WTC11 (cell line): Measurements from ENCODE around the gene EIF1B. TPM values are rescaled to one million over a fixed set of nuclear protein-coding genes. Genes with fewer than 3 reads are reported as not detected.

Experiments
- ATAC-seq: fragments of 200-7000 bp; cut with Tn5 transposase; 2 replicates; pipeline ENCODE4 v1.10.0; 2021; ENCODE audit warnings: mild to moderate bottlenecking, moderate library complexity
- CTCF ChIA-PET: fragments of 300-600 bp; sonication (Branson Sonifier 250); formaldehyde crosslinking; loops from one replicate; lab custom pipeline; 2021; ENCODE audit warnings: antibody characterized with exemption; lab: Charles Lee
- POLR2A ChIA-PET: fragments of 350-600 bp; sonication (Branson Sonifier 250); formaldehyde crosslinking; loops from one replicate; lab custom pipeline; 2021; ENCODE audit warnings: antibody characterized with exemption; lab: Charles Lee
- DNase-seq: peaks from one replicate; pipeline ENCODE4 v3.0.0; 2021; ENCODE audit warnings: low spot score
- H3K27ac Mint-ChIP-seq: 2 replicates; pipeline ENCODE4 v1.8.0; 2021; ENCODE audit warnings: mixed read lengths
- H3K27me3 Mint-ChIP-seq: 2 replicates; pipeline ENCODE4 v1.8.0; 2021; ENCODE audit warnings: low read depth, mild to moderate bottlenecking, moderate library complexity, mixed read lengths
- H3K36me3 Mint-ChIP-seq: 2 replicates; pipeline ENCODE4 v1.8.0; 2021; ENCODE audit warnings: mixed read lengths
- H3K4me1 Mint-ChIP-seq: 2 replicates; pipeline ENCODE4 v1.8.0; 2022; ENCODE audit warnings: mixed read lengths
- H3K4me3 Mint-ChIP-seq: 2 replicates; pipeline ENCODE4 v1.8.0; 2021; ENCODE audit warnings: mild to moderate bottlenecking, moderate library complexity, mixed read lengths
- H3K9me3 Mint-ChIP-seq: 2 replicates; pipeline ENCODE4 v1.8.0; 2021; ENCODE audit warnings: mixed read lengths
- CREB1 ChIP-seq: sonication (generic); formaldehyde crosslinking; IDR thresholded peaks from 2 replicates; pipeline ENCODE4 v1.8.0; 2023; ENCODE audit warnings: mild to moderate bottlenecking, missing genetic modification reagents
- EMX1 ChIP-seq: fragments of 250-450 bp; sonication (Bioruptor Pico); IDR thresholded peaks from 2 replicates; pipeline ENCODE4 v1.8.0; 2021; ENCODE audit warnings: mild to moderate bottlenecking
- ESRRA ChIP-seq: sonication (generic); formaldehyde crosslinking; IDR thresholded peaks from 2 replicates; pipeline ENCODE4 v1.8.1; 2022; ENCODE audit warnings: mild to moderate bottlenecking, missing genetic modification reagents, borderline replicate concordance
- FOXK1 ChIP-seq: sonication (generic); formaldehyde crosslinking; IDR thresholded peaks from 2 replicates; pipeline ENCODE4 v1.8.0; 2022; ENCODE audit warnings: mild to moderate bottlenecking, moderate library complexity, missing genetic modification reagents
- FOXP1 ChIP-seq: sonication (generic); formaldehyde crosslinking; IDR thresholded peaks from 2 replicates; pipeline ENCODE4 v1.8.0; 2022; ENCODE audit warnings: missing genetic modification reagents, mild to moderate bottlenecking, moderate library complexity, borderline replicate concordance
- GABPB1 ChIP-seq: sonication (generic); formaldehyde crosslinking; IDR thresholded peaks from 2 replicates; pipeline ENCODE4 v1.8.1; 2023; ENCODE audit warnings: mild to moderate bottlenecking, missing genetic modification reagents
- MXD4 ChIP-seq: fragments of 250-450 bp; sonication (Bioruptor Pico); IDR thresholded peaks from 2 replicates; pipeline ENCODE4 v1.8.0; 2021; ENCODE audit warnings: mild to moderate bottlenecking, moderate library complexity, borderline replicate concordance
- NR3C1 ChIP-seq: sonication (generic); formaldehyde crosslinking; conservative IDR thresholded peaks from 2 replicates; pipeline ENCODE4 v1.8.1; 2023; ENCODE audit warnings: low read depth, mild to moderate bottlenecking, missing genetic modification reagents
- PRRX2 ChIP-seq: fragments of 250-450 bp; sonication (Bioruptor Pico); IDR thresholded peaks from 2 replicates; pipeline ENCODE4 v1.8.0; 2021; ENCODE audit warnings: mild to moderate bottlenecking
- SMAD3 ChIP-seq: sonication (generic); formaldehyde crosslinking; IDR thresholded peaks from 2 replicates; pipeline ENCODE4 v1.8.0; 2022; ENCODE audit warnings: missing genetic modification reagents, mild to moderate bottlenecking, borderline replicate concordance
- ZNF416 ChIP-seq: fragments of 250-450 bp; sonication (Bioruptor Pico); IDR thresholded peaks from 2 replicates; pipeline ENCODE4 v1.9.0; 2021; ENCODE audit warnings: mild to moderate bottlenecking, inconsistent platforms
- total RNA-seq: library from RNA; stranded (reverse); gene quantifications from 3 replicates; pipeline ENCODE4 v1.2.3, GENCODE V29; 2021
- TF ChIP-seq, protein P1 (sequence below): fragments of 250-450 bp; sonication (Bioruptor Pico); IDR thresholded peaks from 2 replicates; pipeline ENCODE4 v1.9.0; 2021; ENCODE audit warnings: mild to moderate bottlenecking
- TF ChIP-seq, protein P2 (sequence below): fragments of 250-450 bp; sonication (Bioruptor Pico); IDR thresholded peaks from 2 replicates; pipeline ENCODE4 v1.9.0; 2021; ENCODE audit warnings: mild to moderate bottlenecking, borderline replicate concordance
- TF ChIP-seq, protein P3 (sequence below): sonication (generic); formaldehyde crosslinking; IDR thresholded peaks from 2 replicates; pipeline ENCODE4 v1.8.1; 2022; ENCODE audit warnings: low read depth, missing genetic modification reagents, borderline replicate concordance
- TF ChIP-seq, protein P4 (sequence below): sonication (generic); formaldehyde crosslinking; IDR thresholded peaks from 2 replicates; pipeline ENCODE4 v1.8.1; 2023; ENCODE audit warnings: mild to moderate bottlenecking, missing genetic modification reagents, moderate library complexity
- TF ChIP-seq, protein P5 (sequence below): sonication (generic); formaldehyde crosslinking; IDR thresholded peaks from 2 replicates; pipeline ENCODE4 v1.8.0; 2023; ENCODE audit warnings: mild to moderate bottlenecking, missing genetic modification reagents
- TF ChIP-seq, protein P6 (sequence below): fragments of 250-450 bp; sonication (Bioruptor Pico); conservative IDR thresholded peaks from 2 replicates; pipeline ENCODE4 v1.9.0; 2021; ENCODE audit warnings: mild to moderate bottlenecking

Gene EIF1B
- total RNA-seq, 1 experiment from 2014 or later = 82.0 TPM

DNA sequence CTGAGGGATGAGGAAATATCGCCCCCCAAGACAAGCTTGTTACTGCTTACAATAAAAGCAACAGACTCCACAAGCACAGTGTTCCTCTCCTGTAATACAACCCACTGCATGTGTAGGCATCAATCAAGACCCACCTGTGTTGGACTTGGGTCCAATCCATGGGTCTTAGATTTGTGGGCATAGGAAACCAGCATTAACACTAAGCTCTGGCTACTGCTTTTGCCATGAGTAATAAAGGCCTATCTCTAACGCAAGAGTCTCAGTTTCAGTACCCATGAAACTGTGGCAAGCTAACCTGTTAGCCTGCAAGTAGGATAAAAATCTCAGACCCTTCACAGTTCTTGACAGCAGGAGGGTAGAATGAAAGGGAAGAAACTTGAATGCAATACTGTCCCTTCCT lies 5.2 kb upstream of the EIF1B start (continued):
- TF ChIP-seq, protein P1, sequence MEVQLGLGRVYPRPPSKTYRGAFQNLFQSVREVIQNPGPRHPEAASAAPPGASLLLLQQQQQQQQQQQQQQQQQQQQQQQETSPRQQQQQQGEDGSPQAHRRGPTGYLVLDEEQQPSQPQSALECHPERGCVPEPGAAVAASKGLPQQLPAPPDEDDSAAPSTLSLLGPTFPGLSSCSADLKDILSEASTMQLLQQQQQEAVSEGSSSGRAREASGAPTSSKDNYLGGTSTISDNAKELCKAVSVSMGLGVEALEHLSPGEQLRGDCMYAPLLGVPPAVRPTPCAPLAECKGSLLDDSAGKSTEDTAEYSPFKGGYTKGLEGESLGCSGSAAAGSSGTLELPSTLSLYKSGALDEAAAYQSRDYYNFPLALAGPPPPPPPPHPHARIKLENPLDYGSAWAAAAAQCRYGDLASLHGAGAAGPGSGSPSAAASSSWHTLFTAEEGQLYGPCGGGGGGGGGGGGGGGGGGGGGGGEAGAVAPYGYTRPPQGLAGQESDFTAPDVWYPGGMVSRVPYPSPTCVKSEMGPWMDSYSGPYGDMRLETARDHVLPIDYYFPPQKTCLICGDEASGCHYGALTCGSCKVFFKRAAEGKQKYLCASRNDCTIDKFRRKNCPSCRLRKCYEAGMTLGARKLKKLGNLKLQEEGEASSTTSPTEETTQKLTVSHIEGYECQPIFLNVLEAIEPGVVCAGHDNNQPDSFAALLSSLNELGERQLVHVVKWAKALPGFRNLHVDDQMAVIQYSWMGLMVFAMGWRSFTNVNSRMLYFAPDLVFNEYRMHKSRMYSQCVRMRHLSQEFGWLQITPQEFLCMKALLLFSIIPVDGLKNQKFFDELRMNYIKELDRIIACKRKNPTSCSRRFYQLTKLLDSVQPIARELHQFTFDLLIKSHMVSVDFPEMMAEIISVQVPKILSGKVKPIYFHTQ (CRISPR knock-in tag) = no peak
- TF ChIP-seq, protein P2, sequence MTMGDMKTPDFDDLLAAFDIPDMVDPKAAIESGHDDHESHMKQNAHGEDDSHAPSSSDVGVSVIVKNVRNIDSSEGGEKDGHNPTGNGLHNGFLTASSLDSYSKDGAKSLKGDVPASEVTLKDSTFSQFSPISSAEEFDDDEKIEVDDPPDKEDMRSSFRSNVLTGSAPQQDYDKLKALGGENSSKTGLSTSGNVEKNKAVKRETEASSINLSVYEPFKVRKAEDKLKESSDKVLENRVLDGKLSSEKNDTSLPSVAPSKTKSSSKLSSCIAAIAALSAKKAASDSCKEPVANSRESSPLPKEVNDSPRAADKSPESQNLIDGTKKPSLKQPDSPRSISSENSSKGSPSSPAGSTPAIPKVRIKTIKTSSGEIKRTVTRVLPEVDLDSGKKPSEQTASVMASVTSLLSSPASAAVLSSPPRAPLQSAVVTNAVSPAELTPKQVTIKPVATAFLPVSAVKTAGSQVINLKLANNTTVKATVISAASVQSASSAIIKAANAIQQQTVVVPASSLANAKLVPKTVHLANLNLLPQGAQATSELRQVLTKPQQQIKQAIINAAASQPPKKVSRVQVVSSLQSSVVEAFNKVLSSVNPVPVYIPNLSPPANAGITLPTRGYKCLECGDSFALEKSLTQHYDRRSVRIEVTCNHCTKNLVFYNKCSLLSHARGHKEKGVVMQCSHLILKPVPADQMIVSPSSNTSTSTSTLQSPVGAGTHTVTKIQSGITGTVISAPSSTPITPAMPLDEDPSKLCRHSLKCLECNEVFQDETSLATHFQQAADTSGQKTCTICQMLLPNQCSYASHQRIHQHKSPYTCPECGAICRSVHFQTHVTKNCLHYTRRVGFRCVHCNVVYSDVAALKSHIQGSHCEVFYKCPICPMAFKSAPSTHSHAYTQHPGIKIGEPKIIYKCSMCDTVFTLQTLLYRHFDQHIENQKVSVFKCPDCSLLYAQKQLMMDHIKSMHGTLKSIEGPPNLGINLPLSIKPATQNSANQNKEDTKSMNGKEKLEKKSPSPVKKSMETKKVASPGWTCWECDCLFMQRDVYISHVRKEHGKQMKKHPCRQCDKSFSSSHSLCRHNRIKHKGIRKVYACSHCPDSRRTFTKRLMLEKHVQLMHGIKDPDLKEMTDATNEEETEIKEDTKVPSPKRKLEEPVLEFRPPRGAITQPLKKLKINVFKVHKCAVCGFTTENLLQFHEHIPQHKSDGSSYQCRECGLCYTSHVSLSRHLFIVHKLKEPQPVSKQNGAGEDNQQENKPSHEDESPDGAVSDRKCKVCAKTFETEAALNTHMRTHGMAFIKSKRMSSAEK = no peak
- TF ChIP-seq, protein P3, sequence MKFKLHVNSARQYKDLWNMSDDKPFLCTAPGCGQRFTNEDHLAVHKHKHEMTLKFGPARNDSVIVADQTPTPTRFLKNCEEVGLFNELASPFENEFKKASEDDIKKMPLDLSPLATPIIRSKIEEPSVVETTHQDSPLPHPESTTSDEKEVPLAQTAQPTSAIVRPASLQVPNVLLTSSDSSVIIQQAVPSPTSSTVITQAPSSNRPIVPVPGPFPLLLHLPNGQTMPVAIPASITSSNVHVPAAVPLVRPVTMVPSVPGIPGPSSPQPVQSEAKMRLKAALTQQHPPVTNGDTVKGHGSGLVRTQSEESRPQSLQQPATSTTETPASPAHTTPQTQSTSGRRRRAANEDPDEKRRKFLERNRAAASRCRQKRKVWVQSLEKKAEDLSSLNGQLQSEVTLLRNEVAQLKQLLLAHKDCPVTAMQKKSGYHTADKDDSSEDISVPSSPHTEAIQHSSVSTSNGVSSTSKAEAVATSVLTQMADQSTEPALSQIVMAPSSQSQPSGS = no peak
- TF ChIP-seq EMX1 = no peak
- TF ChIP-seq, all 79 proteins: peak for 0

DNA sequence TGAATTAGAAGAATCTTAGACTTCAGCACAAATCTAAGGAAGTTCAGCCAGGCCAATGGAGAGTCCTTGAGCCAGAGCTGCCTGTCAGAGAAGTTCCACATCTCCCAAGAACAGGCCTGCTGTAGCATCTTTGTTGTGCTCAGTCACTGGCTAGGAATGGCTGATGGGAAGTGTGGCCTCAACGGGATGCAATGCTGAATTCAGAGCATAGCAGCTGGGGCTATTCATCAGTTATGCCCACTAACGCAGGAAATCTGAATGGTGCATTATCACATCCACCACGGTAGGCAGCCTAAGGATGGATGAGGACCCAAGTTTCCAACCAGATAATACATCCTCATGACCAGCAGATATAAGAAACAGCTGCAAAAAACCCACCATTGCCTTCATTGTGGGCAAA lies 3.2 kb upstream of the EIF1B start:
- peaks cover 10% of the 10 kb centered on the region for H3K36me3 Mint-ChIP-seq

More for the DNA sequence above, 3.2 kb upstream of the EIF1B start:
- TF ChIP-seq GABPB1 (no peak), CREB1 (CRISPR knock-in tag) (no peak), SMAD3 (CRISPR knock-in tag) (no peak), ZNF416 (CRISPR knock-in tag) (no peak), NR3C1 (CRISPR knock-in tag) (no peak), FOXP1 (no peak), PRRX2 (CRISPR knock-in tag) (no peak), ESRRA (CRISPR knock-in tag) (no peak), MXD4 (CRISPR knock-in tag) (no peak), FOXK1 (no peak)
- TF ChIP-seq, protein P4, sequence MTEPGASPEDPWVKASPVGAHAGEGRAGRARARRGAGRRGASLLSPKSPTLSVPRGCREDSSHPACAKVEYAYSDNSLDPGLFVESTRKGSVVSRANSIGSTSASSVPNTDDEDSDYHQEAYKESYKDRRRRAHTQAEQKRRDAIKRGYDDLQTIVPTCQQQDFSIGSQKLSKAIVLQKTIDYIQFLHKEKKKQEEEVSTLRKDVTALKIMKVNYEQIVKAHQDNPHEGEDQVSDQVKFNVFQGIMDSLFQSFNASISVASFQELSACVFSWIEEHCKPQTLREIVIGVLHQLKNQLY = no peak
- TF ChIP-seq, protein P5, sequence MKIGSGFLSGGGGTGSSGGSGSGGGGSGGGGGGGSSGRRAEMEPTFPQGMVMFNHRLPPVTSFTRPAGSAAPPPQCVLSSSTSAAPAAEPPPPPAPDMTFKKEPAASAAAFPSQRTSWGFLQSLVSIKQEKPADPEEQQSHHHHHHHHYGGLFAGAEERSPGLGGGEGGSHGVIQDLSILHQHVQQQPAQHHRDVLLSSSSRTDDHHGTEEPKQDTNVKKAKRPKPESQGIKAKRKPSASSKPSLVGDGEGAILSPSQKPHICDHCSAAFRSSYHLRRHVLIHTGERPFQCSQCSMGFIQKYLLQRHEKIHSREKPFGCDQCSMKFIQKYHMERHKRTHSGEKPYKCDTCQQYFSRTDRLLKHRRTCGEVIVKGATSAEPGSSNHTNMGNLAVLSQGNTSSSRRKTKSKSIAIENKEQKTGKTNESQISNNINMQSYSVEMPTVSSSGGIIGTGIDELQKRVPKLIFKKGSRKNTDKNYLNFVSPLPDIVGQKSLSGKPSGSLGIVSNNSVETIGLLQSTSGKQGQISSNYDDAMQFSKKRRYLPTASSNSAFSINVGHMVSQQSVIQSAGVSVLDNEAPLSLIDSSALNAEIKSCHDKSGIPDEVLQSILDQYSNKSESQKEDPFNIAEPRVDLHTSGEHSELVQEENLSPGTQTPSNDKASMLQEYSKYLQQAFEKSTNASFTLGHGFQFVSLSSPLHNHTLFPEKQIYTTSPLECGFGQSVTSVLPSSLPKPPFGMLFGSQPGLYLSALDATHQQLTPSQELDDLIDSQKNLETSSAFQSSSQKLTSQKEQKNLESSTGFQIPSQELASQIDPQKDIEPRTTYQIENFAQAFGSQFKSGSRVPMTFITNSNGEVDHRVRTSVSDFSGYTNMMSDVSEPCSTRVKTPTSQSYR (CRISPR knock-in tag) = no peak
- TF ChIP-seq, protein P6, sequence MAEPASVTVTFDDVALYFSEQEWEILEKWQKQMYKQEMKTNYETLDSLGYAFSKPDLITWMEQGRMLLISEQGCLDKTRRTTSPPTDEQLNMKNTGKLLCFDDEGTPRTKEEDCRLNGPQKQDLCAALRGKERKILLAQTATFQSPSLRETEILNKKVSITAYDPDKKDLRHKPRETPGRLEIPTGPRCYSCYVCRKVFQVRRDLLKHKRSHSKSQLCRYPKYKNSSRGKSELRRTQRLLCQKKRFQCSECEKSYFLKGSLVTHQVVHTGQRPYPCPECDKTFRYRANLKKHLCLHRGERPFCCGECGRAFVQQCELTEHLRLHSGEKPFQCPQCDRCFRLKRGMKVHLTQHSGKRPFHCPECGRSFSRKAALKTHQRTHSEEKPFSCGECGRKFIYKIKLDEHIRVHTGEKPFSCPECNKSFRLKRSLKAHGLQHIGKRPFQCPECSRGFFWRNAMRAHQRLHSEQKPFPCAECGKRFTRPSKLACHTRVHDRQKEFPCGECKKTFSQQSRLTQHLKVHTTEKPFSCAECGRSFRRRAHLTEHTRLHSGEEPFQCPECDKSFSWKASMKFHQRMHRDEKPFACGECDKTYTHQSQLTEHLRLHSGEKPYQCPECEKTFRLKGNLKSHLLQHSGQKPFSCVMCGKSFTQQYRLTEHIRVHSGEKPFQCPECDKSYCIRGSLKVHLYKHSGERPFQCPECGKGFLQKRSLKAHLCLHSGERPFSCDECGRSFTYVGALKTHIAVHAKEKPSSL = no peak
- DNase-seq (no peak), ATAC-seq (no peak)
- POLR2A ChIA-PET = no interaction called here
- H3K9me3 Mint-ChIP-seq = peaks cover 7% of the 10 kb centered on the region; the same call in 1 of the 2 replicates
- CTCF ChIA-PET = interaction anchor here (1.3 kb wide), 1 partner anchor 115 kb away, joined by 4 read pairs; no protein-coding TSS in a partner anchor
- H3K4me1 Mint-ChIP-seq = peaks cover 12% of the 10 kb centered on the region
- H3K27me3 Mint-ChIP-seq = no peaks in the 10 kb centered on the region
- H3K4me3 Mint-ChIP-seq = no peak overlapping the region
- no peak overlapping the region for H3K27ac Mint-ChIP-seq
